AG09309 (cell line): ENCODE measurements around the gene HS3ST1.

Experiments used
- DNase-seq: peaks from one replicate; pipeline ENCODE4 v3.0.0-alpha.2; 2010; ENCODE audit warnings: low read depth
- H3K4me3 ChIP-seq: 2 replicates; pipeline ENCODE4 v1.5.1; 2011; ENCODE audit warnings: mild to moderate bottlenecking, low read depth, low read length, moderate library complexity; ENCODE audit not compliant: control insufficient read depth
- CTCF ChIP-seq: IDR thresholded peaks from 2 replicates; pipeline ENCODE4 v1.5.1; 2011; ENCODE audit warnings: mild to moderate bottlenecking, low read depth, low read length, inconsistent platforms; ENCODE audit not compliant: insufficient read depth, control insufficient read depth; ENCODE audit errors: missing control alignments

HS3ST1 gene

GRCh38 chr4:11470438-11471045 is 41.8 kb upstream of the HS3ST1 start:
- H3K4me3 ChIP-seq = no peak overlapping the region
- DNase-seq = no peak
- TF ChIP-seq CTCF = no peak

GRCh38 chr4:11469650-11470437 is 41.1 kb upstream of the HS3ST1 start:
- H3K4me3 ChIP-seq = no peak overlapping the region
- no peak for DNase-seq
- TF ChIP-seq CTCF = no peak

GRCh38 chr4:11468901-11469300 is 40.2 kb upstream of the HS3ST1 start:
- no peak for DNase-seq
- H3K4me3 ChIP-seq = no peak overlapping the region
- no peak for TF ChIP-seq CTCF

GRCh38 chr4:11467931-11468330 is 39.2 kb upstream of the HS3ST1 start:
- no peak overlapping the region for H3K4me3 ChIP-seq
- TF ChIP-seq CTCF = no peak
- no peak for DNase-seq

- DNase-seq = no peak
- H3K4me3 ChIP-seq = no peak overlapping the region
- no peak for TF ChIP-seq CTCF
Measured at GRCh38 chr4:11463707-11464106, 35.0 kb upstream of the HS3ST1 start.

GRCh38 chr4:11456401-11456800 is 27.7 kb upstream of the HS3ST1 start:
- no peak overlapping the region for H3K4me3 ChIP-seq
- TF ChIP-seq CTCF = no peak
- no peak for DNase-seq
